Testis (tissue), 3 donors: ENCODE measurements around the gene NUDCD3. TPM values are rescaled to one million over a fixed set of nuclear protein-coding genes. Genes with fewer than 3 reads are reported as not detected.
A peak's percentile ranks its signal among the peaks of the same experiment; 100 is the strongest.

ENCODE experiments used
- DNase-seq: peaks from one replicate; pipeline ENCODE4 v3.0.0-alpha.2; 2019
- H3K27ac ChIP-seq, 2 donors: fragments of 200-600 bp; sonication (generic); one replicate each; pipeline ENCODE4 v1.5.1; 2019
- H3K27me3 ChIP-seq: fragments of 200-600 bp; sonication (generic); one replicate; pipeline ENCODE4 v1.5.1; 2019
- H3K36me3 ChIP-seq: fragments of 200-600 bp; sonication (generic); one replicate; pipeline ENCODE4 v1.5.1; 2017; ENCODE audit warnings: low read depth; ENCODE audit errors: missing control alignments
- H3K4me1 ChIP-seq: fragments of 200-600 bp; sonication (generic); one replicate; pipeline ENCODE4 v1.5.1; 2019
- H3K4me3 ChIP-seq, 2 donors: fragments of 200-600 bp; sonication (generic); one replicate each; pipeline ENCODE4 v1.5.1; 2017 to 2019
- H3K9me3 ChIP-seq: fragments of 200-600 bp; sonication (generic); one replicate; pipeline ENCODE4 v1.5.1; 2017
- CTCF ChIP-seq, 3 experiments: fragments of 450-650 bp in 2 of 3; fragments of 200-600 bp in 1 of 3; sonication (generic) in 1 of 3; IDR thresholded peaks; one replicate each; pipeline ENCODE4 v1.5.1; 2016 to 2019; ENCODE audit warnings: antibody characterized with exemption in 3 of 3, mild to moderate bottlenecking in 2 of 3, moderate library complexity in 1 of 3
- POLR2A ChIP-seq: fragments of 450-650 bp; IDR thresholded peaks from one replicate; pipeline ENCODE4 v1.6.1; 2017; ENCODE audit warnings: antibody characterized with exemption, mild to moderate bottlenecking, moderate library complexity
- WGBS, 2 donors: methylation state at CpG; one replicate each; pipeline ENCODE4 v1.1.5; 2018; 5-methylcytosine and 5-hydroxymethylcytosine counted together
- intact Hi-C: fragments of 100-400 bp; cut with DNase I; formaldehyde crosslinking; loops from one replicate; pipeline ENCODE4 v1.15.1; 2023; ENCODE audit warnings: low total_unique reads
- polyA plus RNA-seq: library from polyadenylated mRNA; stranded (reverse); fragments of 350-450 nt; fragmentation: Illumina TruSeq; extraction: RNeasy Lipid Tissue Mini Kit (QIAGEN cat#74804); gene quantifications from one replicate; pipeline ENCODE4 v1.2.3, GENCODE V29; 2014; ENCODE audit warnings: low read depth, low replicate concordance; ENCODE audit not compliant: insufficient read depth
- total RNA-seq, 2 donors: library from RNA; depleted of rRNA; stranded (reverse); fragments of >200 nt; gene quantifications; one replicate each; pipeline ENCODE4 v1.2.3, GENCODE V29; 2016

NUDCD3 gene
- total and polyA plus RNA-seq, 3 donors from 2014 or later = 50.6 to 112 (median 54.6) TPM

- WGBS, 2 donors = 75 to 81% methylated on average over 16 to 17 of the region's 17 CpGs
- TF ChIP-seq CTCF (IDR thresholded peaks at IDR 0.05) = no peak
- TF ChIP-seq POLR2A = no peak
- intact Hi-C loops = no loop called here
- no peaks in the 10 kb centered on the region for H3K36me3 ChIP-seq
- H3K27ac ChIP-seq = no peak overlapping the region
- no peak overlapping the region for H3K4me3 ChIP-seq
- H3K27me3 ChIP-seq = no peaks in the 10 kb centered on the region
- peak; percentile 26 for DNase-seq
- peaks cover 12% of the 10 kb centered on the region for H3K4me1 ChIP-seq
- no peaks in the 10 kb centered on the region for H3K9me3 ChIP-seq
Observed at GRCh38 chr7:44384586-44385433, 105.6 kb downstream of the NUDCD3 start.

GRCh38 chr7:44383566-44383965 lies 106.9 kb downstream of the NUDCD3 start:
- 92 to 93% methylated on average over 11 of the region's 11 CpGs for WGBS, 2 donors
- intact Hi-C loops = no loop called here
- Histone ChIP-seq H3K9me3 (no peaks in the 10 kb centered on the region), H3K4me1 (peaks cover 12% of the 10 kb centered on the region), H3K27ac (no peak overlapping the region), H3K4me3 (no peak overlapping the region), H3K36me3 (no peaks in the 10 kb centered on the region), H3K27me3 (no peaks in the 10 kb centered on the region)
- DNase-seq = peak; percentile 12
- TF ChIP-seq CTCF (IDR thresholded peaks at IDR 0.05) (no peak), POLR2A (no peak)

- DNase-seq = peak; percentile 46
- H3K27me3 ChIP-seq = no peaks in the 10 kb centered on the region
- no peak overlapping the region for H3K4me3 ChIP-seq
- intact Hi-C loops = no loop called here
- H3K4me1 ChIP-seq = peaks cover 12% of the 10 kb centered on the region
- no peak for TF ChIP-seq CTCF (IDR thresholded peaks at IDR 0.05)
- TF ChIP-seq POLR2A = no peak
- no peaks in the 10 kb centered on the region for H3K36me3 ChIP-seq
- H3K9me3 ChIP-seq = no peaks in the 10 kb centered on the region
- WGBS, 2 donors = 60 to 61% methylated on average over 13 of the region's 13 CpGs
- H3K27ac ChIP-seq = no peak overlapping the region
Observed at GRCh38 chr7:44382459-44383265, 107.8 kb downstream of the NUDCD3 start.

- Histone ChIP-seq H3K9me3 (no peaks in the 10 kb centered on the region), H3K4me3 (no peak overlapping the region), H3K27me3 (no peaks in the 10 kb centered on the region), H3K36me3 (no peaks in the 10 kb centered on the region), H3K4me1 (peaks cover 12% of the 10 kb centered on the region), H3K27ac (no peak overlapping the region)
- DNase-seq = no peak
- intact Hi-C loops = no loop called here
- TF ChIP-seq POLR2A (no peak), CTCF (IDR thresholded peaks at IDR 0.05) (no peak)
- WGBS, 2 donors = 87 to 91% methylated on average over 2 to 8 of the region's 9 CpGs
Observed at GRCh38 chr7:44381494-44382220, 108.8 kb downstream of the NUDCD3 start.
